Heart right ventricle (tissue), 16 donors: ENCODE results near the gene NOX4. TPM values are rescaled to one million over a fixed set of nuclear protein-coding genes. Genes with fewer than 3 reads are reported as not detected.
"Not testable (repeated sequence)": the region's sequence is repeated elsewhere in the genome, so short reads cannot be mapped to it uniquely, and the experiment has no call there.

ENCODE experiments used
- ATAC-seq, 8 donors: fragments of 200-7000 bp; cut with Tn5 transposase; one replicate each; pipeline ENCODE4 v1.9.1; 2020; ENCODE audit warnings: mild to moderate bottlenecking in 8 of 8, moderate library complexity in 8 of 8, moderate number of reproducible peaks in 1 of 8
- DNase-seq, 2 donors: peaks; one replicate each; pipeline ENCODE4 v3.0.0-alpha.2; 2020
- H3K27ac ChIP-seq, 10 donors: fragments of 200-600 bp; sonication (generic) in 2 of 10; one replicate each; pipeline versions ENCODE4 v1.5.0 to v1.8.0; 2020 to 2022; ENCODE audit warnings: mild to moderate bottlenecking in 3 of 10
- H3K27me3 ChIP-seq, 7 donors: fragments of 200-600 bp; one replicate each; pipeline ENCODE4 v1.8.0; 2021 to 2022; ENCODE audit warnings: mild to moderate bottlenecking in 2 of 7
- H3K36me3 ChIP-seq, 9 donors: fragments of 200-600 bp; sonication (generic) in 1 of 9; one replicate each; pipeline versions ENCODE4 v1.5.0 to v1.8.0; 2020 to 2022; ENCODE audit warnings: mild to moderate bottlenecking in 2 of 9
- H3K4me1 ChIP-seq, 9 donors: fragments of 200-600 bp; sonication (generic) in 1 of 9; one replicate each; pipeline versions ENCODE4 v1.5.0 to v1.8.0; 2020 to 2022; ENCODE audit warnings: mild to moderate bottlenecking in 4 of 9
- H3K4me3 ChIP-seq, 10 donors: fragments of 200-600 bp; sonication (generic) in 2 of 10; one replicate each; pipeline versions ENCODE4 v1.5.0 to v1.8.0; 2020 to 2022; ENCODE audit warnings: mild to moderate bottlenecking in 7 of 10, moderate library complexity in 2 of 10
- H3K9me3 ChIP-seq, 11 donors: fragments of 200-600 bp in 10 of 11; sonication (generic) in 2 of 11; one replicate each; pipeline versions ENCODE4 v1.5.0 to v1.8.0; 2013 to 2022; ENCODE audit warnings: mild to moderate bottlenecking in 2 of 11, control low read depth in 1 of 11, moderate library complexity in 1 of 11
- CTCF ChIP-seq, 9 donors: fragments of 200-600 bp; sonication (generic) in 2 of 9; IDR thresholded peaks; one replicate each; pipeline versions ENCODE4 v1.5.0 to v1.8.0; 2021 to 2022; ENCODE audit warnings: antibody characterized with exemption in 9 of 9, mild to moderate bottlenecking in 5 of 9, moderate library complexity in 1 of 9
- WGBS, 2 donors: extraction: QIAGEN DNeasy Blood & Tissue Kit; methylation state at CpG; one replicate each; pipeline ENCODE4 v1.1.7; 2013; ENCODE audit warnings: inconsistent platforms in 1 of 2; 5-methylcytosine and 5-hydroxymethylcytosine counted together
- intact Hi-C, 10 donors: fragments of 100-400 bp; cut with DNase I; formaldehyde crosslinking; loops; one replicate each; pipeline versions ENCODE4 v1.11.1 to v1.14.2; 2022
- polyA plus RNA-seq, 2 donors: library from polyadenylated mRNA; stranded (reverse); fragments of 200-250 nt; gene quantifications; one replicate each; pipeline ENCODE4 v1.2.3, GENCODE V29; 2013
- total RNA-seq, 10 donors: library from RNA; stranded (reverse); fragmentation: NEBNext Ultra II Directional in 3 of 10; extraction: Animal tissue kit (Norgen Biotek cat#: 25700) in 3 of 10; gene quantifications; one replicate each; pipeline versions ENCODE4 v1.2.1 to v1.2.4, GENCODE V29; 2021 to 2023
- donor health status: Arrhythmogenic right ventricular cardiomyopathy.
- donor health status: ischemic (EF 13 %, LVEDD 7.1; RV severe dilation, severe dysfunction).
- donor health status: healthy with polysubstance abuse.
- donor health status: DM: no; HTN: yes; CAD: no.
- donor health status: DM: no; HTN: no; CAD: no.
- donor health status: ischemic (EF 25% LVEDD 6.9; RV normal size, moderate dysfunction).
- donor health status: ischemic (EF 25% LVEDD 5.7; RV mildly dilated, moderate dysfunction).
- donor health status: healthy.
- donor health status: DM: yes; HTN: yes; CAD: no.
- donor health status: Ischemic cardiomyopathy.
- donor health status: ischemic (EF 35%, LVEDD 5.7; RV mildly dilated, moderate dysfunction).
- donor health status: nonischemic (EF 11% LVEDD 7.7; RV severe dilation, severe dysfunction).
- donor health status: DM: yes; HTN: yes; CAD: no.
- donor health status: PGD.
- donor health status: ischemic (EF 29% LVEDD 5.4; RV normal size, mild dysfunction).
- donor health status: nonischemic (EF 23%, LVEDD 6.1; RV moderate dilation, normal function).

Gene NOX4
- total and polyA plus RNA-seq, 12 donors, result 1.5 to 6.7 (median 2.5) TPM

GRCh38 chr11:89337100-89337650 lies 154.0 kb downstream of the NOX4 start:
- H3K36me3 ChIP-seq, ATAC-seq, DNase-seq, H3K9me3 ChIP-seq, H3K27me3 ChIP-seq, H3K4me3 ChIP-seq, H3K4me1 ChIP-seq, H3K27ac ChIP-seq: not testable (repeated sequence)
- 73 to 83% methylated on average over 4 of the region's 4 CpGs for WGBS, 2 donors
- intact Hi-C loops, result loop anchor here in 3 of 10 donors (10.0 kb wide), 2 partner anchors 68 to 278 kb away; no protein-coding TSS in a partner anchor

DNA sequence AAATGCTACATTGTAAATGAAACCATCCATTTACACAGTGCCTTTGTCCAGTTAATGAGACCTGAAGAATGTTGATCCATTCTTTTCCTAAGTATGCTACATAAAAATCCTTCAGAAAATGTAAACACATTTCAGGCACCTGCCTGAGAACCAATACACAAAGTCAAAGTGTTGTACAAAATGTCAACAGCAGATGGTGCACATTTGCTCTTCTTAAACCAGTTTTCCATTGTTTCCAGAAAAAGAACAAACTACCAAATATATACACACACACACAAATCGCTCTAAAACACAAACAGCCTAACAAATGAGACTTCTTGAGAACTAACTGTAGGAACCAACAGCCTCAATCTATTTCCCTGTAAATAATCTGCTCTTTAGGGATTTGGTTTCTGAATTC lies 157.5 kb downstream of the NOX4 start:
- not testable (repeated sequence) for H3K27ac ChIP-seq, H3K9me3 ChIP-seq, DNase-seq, H3K4me1 ChIP-seq, H3K36me3 ChIP-seq, H3K27me3 ChIP-seq, H3K4me3 ChIP-seq
- TF ChIP-seq CTCF (IDR thresholded peaks at IDR 0.05), result peak; percentile 7 to 57 (median 38)
- intact Hi-C loops, result loop anchor here in 5 of 10 donors (5.0 to 10.0 kb wide), 3 partner anchors 71 to 281 kb away; no protein-coding TSS in a partner anchor
- WGBS, 2 donors, result 20 to 26% methylated on average over 1 of the region's 1 CpG
- ATAC-seq, result peak in 1 of 8 donors; percentile 29

DNA sequence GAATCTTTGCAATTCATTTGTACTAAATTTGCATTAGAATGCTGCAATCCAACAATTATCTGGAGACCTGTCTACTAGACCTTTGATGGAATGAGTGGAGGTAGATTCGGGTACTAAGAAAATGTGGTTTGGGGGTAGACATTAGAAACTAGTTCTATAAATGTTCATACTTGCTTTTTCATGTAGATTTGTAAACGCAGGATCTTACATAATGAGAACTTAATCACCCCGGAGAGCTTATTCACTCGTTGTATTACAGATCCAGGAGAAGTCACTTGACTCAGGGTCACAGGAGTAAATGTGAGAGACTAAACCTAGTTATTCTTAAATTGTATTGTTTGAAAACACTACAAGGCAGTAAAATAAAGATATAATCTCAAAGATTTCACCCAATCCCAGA lies 159.2 kb downstream of the NOX4 start:
- not testable (repeated sequence) for H3K4me1 ChIP-seq, H3K27me3 ChIP-seq, ATAC-seq, H3K27ac ChIP-seq, DNase-seq, H3K9me3 ChIP-seq, H3K36me3 ChIP-seq, H3K4me3 ChIP-seq
- intact Hi-C loops, result loop anchor here in 5 of 10 donors (5.0 to 10.0 kb wide), 3 partner anchors 73 to 283 kb away; no protein-coding TSS in a partner anchor
- 69 to 79% methylated on average over 4 of the region's 4 CpGs for WGBS, 2 donors

DNA sequence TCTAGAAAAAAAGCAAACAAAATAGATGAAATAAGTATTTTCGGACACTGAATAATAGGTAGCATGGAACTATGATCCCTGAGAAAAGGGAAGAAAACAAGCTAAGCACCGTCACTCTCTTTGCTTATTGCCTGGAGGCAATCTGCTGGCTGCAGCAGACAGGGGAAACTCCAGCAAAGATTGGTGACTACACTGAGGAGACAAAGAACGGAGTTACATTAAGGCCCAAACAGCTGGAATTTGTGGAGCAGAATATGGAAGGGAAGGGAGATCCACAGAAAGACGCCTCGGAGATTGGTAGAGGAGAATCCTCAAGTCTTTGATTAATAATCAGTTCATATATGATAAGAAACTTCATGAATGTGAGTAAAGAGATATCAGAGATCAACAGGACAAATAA lies 163.3 kb downstream of the NOX4 start:
- H3K4me3 ChIP-seq, result no peak overlapping the region
- no peaks in the 10 kb centered on the region for H3K9me3 ChIP-seq
- no peak for ATAC-seq
- H3K27me3 ChIP-seq, result no peaks in the 10 kb centered on the region
- H3K4me1 ChIP-seq, result no peaks in the 10 kb centered on the region
- DNase-seq, result no peak
- intact Hi-C loops, result no loop called here
- peaks cover 0 to 4% (median 0%) of the 10 kb centered on the region in 9 donors for H3K36me3 ChIP-seq
- TF ChIP-seq CTCF (IDR thresholded peaks at IDR 0.05), result no peak
- WGBS, 2 donors, result 89 to 93% methylated on average over 5 of the region's 5 CpGs
- H3K27ac ChIP-seq, result no peak overlapping the region

DNA sequence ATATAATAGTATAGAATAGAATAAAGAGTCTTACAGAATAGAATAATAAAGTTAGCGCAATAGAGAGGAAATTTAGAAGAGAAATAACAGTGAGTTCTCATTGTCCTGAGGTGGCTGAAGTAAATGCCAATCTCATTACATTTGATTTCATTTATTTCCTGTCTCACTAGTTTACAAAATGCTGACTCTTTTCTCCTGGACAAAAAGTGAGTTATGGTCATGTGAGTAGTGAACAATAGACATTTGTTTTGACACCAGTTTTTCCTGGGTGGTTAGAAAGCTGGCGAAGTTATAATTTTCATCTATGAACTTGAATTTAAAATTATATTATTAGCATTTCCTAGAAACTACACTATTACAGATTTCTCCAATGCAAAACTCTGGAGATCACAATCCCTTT lies 169.8 kb downstream of the NOX4 start:
- TF ChIP-seq CTCF (IDR thresholded peaks at IDR 0.05), result no peak
- DNase-seq (no peak), ATAC-seq (no peak)
- no peaks in the 10 kb centered on the region for H3K4me1 ChIP-seq
- no peak overlapping the region for H3K27ac ChIP-seq
- H3K9me3 ChIP-seq, result peaks cover 0 to 5% (median 0%) of the 10 kb centered on the region in 11 donors
- H3K4me3 ChIP-seq, result no peak overlapping the region
- intact Hi-C loops, result no loop called here
- H3K36me3 ChIP-seq, result peaks cover 0 to 7% (median 0%) of the 10 kb centered on the region in 9 donors
- H3K27me3 ChIP-seq, result no peaks in the 10 kb centered on the region
- 89 to 90% methylated on average over 2 of the region's 2 CpGs for WGBS, 2 donors

- intact Hi-C loops, H3K4me1 ChIP-seq, H3K36me3 ChIP-seq, H3K9me3 ChIP-seq, H3K27ac ChIP-seq, H3K27me3 ChIP-seq, DNase-seq, H3K4me3 ChIP-seq, ATAC-seq: not testable (repeated sequence)
- 56 to 59% methylated on average over 3 of the region's 3 CpGs for WGBS, 2 donors
Observed at GRCh38 chr11:89310607-89311006, 180.6 kb downstream of the NOX4 start.

DNA sequence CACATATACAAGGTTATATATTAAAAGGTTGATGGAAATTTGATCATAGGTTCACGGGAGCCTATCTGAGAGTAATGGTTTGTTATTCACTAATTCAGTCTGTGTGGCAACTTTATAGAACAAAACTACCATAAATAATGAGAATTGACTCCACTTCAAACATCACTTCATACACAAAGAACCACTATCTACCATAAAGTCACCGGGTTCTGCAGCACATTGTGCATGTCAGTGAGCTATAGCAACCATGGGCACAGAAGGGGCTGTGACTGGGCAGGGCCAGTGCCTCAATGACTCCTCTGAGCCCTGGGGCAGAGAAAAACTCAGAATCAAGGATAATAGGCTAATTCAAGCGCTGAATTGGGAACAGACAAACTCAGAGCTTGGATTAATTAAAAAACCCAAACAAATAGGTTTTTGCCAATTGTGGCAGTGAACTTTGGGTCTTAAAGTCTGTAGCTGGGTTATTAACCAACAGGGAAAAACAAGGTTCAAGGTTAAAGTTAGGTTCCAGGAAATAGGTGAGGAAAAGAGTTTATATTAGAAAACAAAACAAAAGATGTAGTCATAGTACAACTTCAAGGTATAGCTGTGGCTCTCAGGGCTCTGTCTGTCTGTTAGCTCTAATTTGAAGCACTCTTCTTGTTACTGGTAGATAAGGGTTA lies 181.7 kb downstream of the NOX4 start:
- intact Hi-C loops, H3K9me3 ChIP-seq, H3K4me3 ChIP-seq, H3K27ac ChIP-seq, H3K4me1 ChIP-seq, ATAC-seq, H3K27me3 ChIP-seq, H3K36me3 ChIP-seq, DNase-seq: not testable (repeated sequence)
- 86 to 87% methylated on average over 3 of the region's 3 CpGs for WGBS, 2 donors

GRCh38 chr11:89308272-89308671 lies 182.9 kb downstream of the NOX4 start:
- H3K36me3 ChIP-seq, H3K4me1 ChIP-seq, H3K27ac ChIP-seq, DNase-seq, ATAC-seq, intact Hi-C loops, H3K27me3 ChIP-seq, H3K4me3 ChIP-seq, H3K9me3 ChIP-seq: not testable (repeated sequence)
- 89 to 93% methylated on average over 1 of the region's 1 CpG for WGBS, 2 donors
